IPS-18a (cell line): ENCODE data around the gene RIOK3.
A peak's percentile ranks its signal among the peaks of the same experiment; 100 is the strongest.
"Not testable (repeated sequence)": the region's sequence is repeated elsewhere in the genome, so short reads cannot be mapped to it uniquely, and the experiment has no call there.

Experiments used
- H3K27ac ChIP-seq: one replicate; pipeline ENCODE4 v1.5.1; 2013; ENCODE audit warnings: low read length
- H3K27me3 ChIP-seq: one replicate; pipeline ENCODE4 v1.6.1; 2013; ENCODE audit warnings: mild to moderate bottlenecking, low read length; ENCODE audit not compliant: control insufficient read depth, insufficient read depth
- H3K36me3 ChIP-seq: one replicate; pipeline ENCODE4 v1.6.1; 2013; ENCODE audit warnings: low read depth, low read length; ENCODE audit not compliant: control insufficient read depth
- H3K4me1 ChIP-seq: one replicate; pipeline ENCODE4 v1.6.1; 2013; ENCODE audit warnings: low read depth, low read length; ENCODE audit not compliant: control insufficient read depth
- H3K4me3 ChIP-seq: one replicate; pipeline ENCODE4 v1.5.1; 2013; ENCODE audit warnings: low read length
- H3K9ac ChIP-seq: one replicate; pipeline ENCODE4 v1.6.1; 2013; ENCODE audit warnings: mild to moderate bottlenecking, low read length, moderate library complexity
- H3K9me3 ChIP-seq: one replicate; pipeline ENCODE4 v1.6.1; 2013; ENCODE audit warnings: low read depth, low read length; ENCODE audit not compliant: control insufficient read depth

RIOK3 gene

DNA sequence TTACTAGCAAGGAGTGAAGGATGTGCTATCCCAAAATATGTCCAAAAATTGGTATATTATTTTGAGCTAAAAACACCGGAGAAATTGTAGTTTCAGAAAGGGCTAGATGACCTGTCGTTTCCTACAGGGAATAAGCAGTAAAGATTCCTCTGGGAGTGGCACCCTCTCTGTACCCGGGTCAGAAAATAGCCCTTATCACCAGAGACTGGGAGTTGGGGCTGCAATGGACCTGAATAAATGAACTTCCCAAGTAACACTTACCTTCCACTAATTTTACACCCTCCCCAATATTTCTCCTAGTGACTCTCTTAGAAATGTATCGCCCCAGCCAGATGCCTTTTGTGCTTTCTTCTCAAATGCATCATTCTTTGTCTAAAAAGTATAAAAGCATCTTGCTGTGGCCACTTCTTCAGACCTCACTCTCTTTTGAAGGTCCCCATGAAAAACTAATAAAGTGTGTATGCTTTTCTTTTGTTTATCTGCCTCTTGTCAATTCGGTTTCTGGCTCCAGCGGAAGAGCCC lies 49.5 kb downstream of the RIOK3 start:
- Histone ChIP-seq H3K9me3 (no peaks in the 10 kb centered on the region), H3K4me3 (peak overlapping the region; percentile 69), H3K4me1 (peaks cover 5% of the 10 kb centered on the region), H3K9ac (peak overlapping the region; percentile 59), H3K27me3 (peaks cover 33% of the 10 kb centered on the region), H3K27ac (no peak overlapping the region), H3K36me3 (peaks cover 3% of the 10 kb centered on the region)

DNA sequence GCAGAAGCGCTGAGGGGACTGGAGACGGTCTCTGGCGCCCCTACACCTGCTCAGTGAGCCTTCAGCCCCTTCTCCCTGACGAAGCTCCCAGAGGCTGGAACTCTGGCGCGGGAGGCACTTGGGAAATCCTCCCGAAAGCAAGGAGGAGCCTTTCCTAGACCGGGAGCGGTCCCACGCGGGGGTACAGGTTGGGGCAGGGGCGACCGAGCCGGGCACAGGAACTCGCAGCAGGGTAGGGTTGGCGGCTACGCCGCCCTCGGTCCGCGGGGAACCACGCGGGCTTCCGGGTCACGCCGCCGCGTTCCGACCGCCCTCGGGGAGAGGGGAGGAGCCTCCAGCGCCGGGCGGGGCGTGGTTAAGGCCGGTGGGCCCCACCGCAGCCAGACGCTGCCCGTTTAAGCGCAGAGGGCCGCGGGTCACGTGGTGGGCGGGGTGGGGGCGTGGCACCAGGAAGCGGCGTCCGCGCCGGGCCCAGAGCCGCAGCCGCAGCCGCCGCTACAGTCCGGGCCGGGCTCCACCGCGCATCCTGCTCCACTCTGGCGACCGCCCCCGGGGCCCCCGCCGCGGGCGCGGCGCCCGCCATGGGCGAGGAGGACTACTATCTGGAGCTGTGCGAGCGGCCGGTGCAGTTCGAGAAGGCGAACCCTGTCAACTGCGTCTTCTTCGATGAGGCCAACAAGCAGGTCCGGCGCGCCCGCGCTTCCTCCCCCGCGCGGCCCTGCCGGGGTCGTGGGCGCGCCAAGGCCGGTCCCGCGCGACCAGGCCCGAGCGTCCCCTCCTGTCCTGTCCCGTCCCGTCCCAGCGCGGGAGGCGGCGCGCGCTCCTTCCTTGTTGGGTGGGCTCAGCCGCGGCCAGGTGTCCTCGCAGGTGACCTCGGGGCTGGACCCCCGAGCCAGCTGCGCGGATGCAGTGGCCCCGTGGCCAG lies 50.2 kb downstream of the RIOK3 start, which contains the start of gene RMC1:
Gene RMC1, plus strand, starts transcription at position 474 of the 925 bp plus-strand sequence. Its CDS starts 108 bp downstream, at position 582.
- H3K36me3 ChIP-seq = peaks cover 6% of the 10 kb centered on the region

DNA sequence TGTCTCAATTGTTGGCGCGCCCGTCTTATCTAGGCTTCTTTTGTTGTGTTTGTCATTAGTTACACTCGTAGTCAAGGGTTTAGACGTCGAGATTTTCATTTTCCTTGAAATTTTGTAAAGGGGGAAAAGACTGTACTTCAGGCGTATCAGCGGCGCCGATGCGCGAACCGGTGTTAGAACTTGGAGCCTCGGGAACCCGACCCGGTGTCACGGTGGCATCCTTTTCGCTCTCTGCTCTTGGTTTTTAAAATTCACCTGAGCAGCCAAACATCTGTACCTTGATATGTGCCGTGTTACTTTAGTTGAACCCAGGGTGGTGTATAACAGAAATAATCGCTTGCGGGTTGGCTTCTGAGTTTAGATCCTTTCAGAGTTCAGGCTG lies 50.9 kb downstream of the RIOK3 start:
- Histone ChIP-seq H3K27me3 (peaks cover 33% of the 10 kb centered on the region), H3K27ac (no peak overlapping the region), H3K36me3 (peaks cover 6% of the 10 kb centered on the region), H3K9me3 (no peaks in the 10 kb centered on the region), H3K4me3 (peak overlapping the region; percentile 69), H3K4me1 (peaks cover 5% of the 10 kb centered on the region), H3K9ac (peak overlapping the region; percentile 53)

More for the DNA sequence above, 50.2 kb downstream of the RIOK3 start, which contains the start of gene RMC1:
- Histone ChIP-seq H3K27ac (no peak within 1 kb of the TSS), H3K27me3 (peaks cover 33% of the 10 kb centered on the region), H3K4me3 (peak within 1 kb of the TSS; percentile 69), H3K9me3 (no peaks in the 10 kb centered on the region), H3K4me1 (peaks cover 5% of the 10 kb centered on the region), H3K9ac (peak within 1 kb of the TSS; percentile 59)

DNA sequence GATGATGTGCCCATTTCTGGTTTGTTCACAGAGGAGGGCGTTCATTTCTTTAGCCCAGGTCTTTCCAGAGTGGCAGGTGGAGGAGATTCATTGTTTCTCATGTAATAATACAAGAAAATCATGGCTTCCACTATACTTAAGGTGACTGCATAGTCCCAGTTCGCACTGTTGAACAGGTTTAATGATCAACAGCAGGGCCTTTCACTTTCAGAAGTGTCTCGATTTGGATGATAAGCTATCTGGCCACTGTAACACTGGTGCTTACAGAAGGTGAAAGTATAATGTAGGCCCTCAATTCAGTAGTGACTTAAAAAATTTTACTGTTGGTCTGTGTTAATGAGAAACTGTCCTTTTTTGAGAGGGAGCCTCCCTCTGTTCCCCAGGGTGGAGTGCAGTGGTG lies 51.6 kb downstream of the RIOK3 start:
- peaks cover 6% of the 10 kb centered on the region for H3K36me3 ChIP-seq
- H3K27ac ChIP-seq = no peak overlapping the region
- H3K9me3 ChIP-seq = no peaks in the 10 kb centered on the region
- peaks cover 33% of the 10 kb centered on the region for H3K27me3 ChIP-seq
- peaks cover 5% of the 10 kb centered on the region for H3K4me1 ChIP-seq
- H3K9ac ChIP-seq = no peak overlapping the region
- H3K4me3 ChIP-seq = no peak overlapping the region

DNA sequence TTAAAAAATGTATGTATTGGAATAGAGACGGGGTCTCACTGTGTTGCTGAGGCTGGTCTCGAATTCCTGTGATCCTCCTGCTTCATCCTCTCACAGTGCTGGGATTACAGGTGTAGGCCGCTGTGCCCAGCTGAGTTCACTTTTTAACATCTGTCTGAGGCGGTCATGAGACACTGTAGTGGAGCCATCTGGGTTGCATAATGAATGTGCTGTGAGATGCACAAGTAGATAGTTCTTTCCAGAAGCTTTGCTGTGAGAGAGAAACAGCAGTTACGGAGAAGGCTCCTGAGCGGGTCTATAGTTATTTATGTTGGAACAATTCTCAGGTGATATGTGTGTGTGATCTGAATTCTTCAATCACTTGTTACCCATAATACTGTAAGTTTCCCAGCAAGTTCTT lies 53.3 kb downstream of the RIOK3 start:
- Histone ChIP-seq H3K9me3 (no peaks in the 10 kb centered on the region), H3K36me3 (peaks cover 12% of the 10 kb centered on the region), H3K4me1 (peaks cover 5% of the 10 kb centered on the region), H3K9ac (no peak overlapping the region), H3K4me3 (no peak overlapping the region), H3K27me3 (peaks cover 29% of the 10 kb centered on the region), H3K27ac (no peak overlapping the region)

DNA sequence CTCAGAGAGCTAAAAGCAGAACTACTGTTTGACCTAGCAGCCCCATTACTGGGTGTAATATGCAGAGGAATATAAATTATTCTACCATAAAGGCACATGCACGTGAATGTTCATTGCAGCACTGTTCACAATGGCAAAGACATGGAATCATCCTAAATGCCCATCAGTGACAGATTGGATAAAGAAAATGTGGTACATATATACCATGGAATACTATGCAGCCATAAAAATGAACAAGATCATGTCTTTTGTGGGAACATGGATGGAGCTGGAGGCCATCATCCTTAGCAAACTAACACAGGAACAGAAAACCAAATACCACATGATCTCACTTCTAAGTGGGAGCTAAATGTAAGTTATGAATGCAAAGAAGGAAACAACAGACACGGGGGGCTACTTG lies 57.8 kb downstream of the RIOK3 start:
- not testable (repeated sequence) for H3K4me1 ChIP-seq, H3K9me3 ChIP-seq, H3K4me3 ChIP-seq, H3K27me3 ChIP-seq, H3K9ac ChIP-seq, H3K27ac ChIP-seq
- peaks cover 12% of the 10 kb centered on the region for H3K36me3 ChIP-seq

DNA sequence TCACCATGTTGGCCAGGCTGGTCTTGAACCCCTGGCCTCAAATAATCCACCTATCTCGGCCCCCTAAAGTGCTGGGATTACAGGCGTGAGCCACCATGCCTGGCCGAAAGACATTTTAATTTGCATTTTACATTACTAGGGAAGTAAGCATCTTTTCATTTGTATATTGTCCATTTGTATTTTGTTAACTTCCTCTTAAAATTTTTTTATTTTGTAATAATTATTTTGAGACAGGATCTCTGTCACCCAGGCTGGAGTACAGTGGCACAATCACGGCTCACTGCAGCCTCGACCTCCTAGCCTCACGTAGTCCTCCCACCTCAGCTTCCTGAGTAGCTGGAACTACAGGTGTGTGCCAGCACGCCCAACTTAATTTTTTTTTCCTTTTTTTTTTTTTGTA lies 59.1 kb downstream of the RIOK3 start:
- not testable (repeated sequence) for H3K4me1 ChIP-seq, H3K27me3 ChIP-seq, H3K27ac ChIP-seq, H3K9ac ChIP-seq, H3K4me3 ChIP-seq, H3K9me3 ChIP-seq
- peaks cover 16% of the 10 kb centered on the region for H3K36me3 ChIP-seq

DNA sequence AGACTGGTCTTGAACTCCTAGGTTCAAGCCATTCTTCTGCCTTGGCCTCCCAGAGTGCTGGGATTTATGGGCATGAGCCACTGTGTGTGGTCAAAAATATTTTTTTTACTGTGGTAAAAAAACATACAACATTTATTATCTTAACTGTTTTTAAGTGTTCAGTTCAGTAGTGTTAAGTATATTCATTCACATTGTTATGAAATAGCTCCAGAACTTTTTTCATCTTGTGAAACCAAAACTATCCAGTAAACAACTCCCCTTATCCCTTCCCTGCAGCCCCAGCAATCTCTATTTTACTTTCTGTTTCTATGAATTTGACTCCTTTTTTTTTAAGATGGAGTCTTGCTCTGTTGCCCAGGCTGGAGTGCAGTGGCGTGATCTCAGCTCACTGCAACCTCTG lies 59.6 kb downstream of the RIOK3 start:
- H3K9me3 ChIP-seq = no peaks in the 10 kb centered on the region
- H3K4me1 ChIP-seq = no peaks in the 10 kb centered on the region
- no peak overlapping the region for H3K27ac ChIP-seq
- H3K27me3 ChIP-seq = no peaks in the 10 kb centered on the region
- peaks cover 12% of the 10 kb centered on the region for H3K36me3 ChIP-seq
- no peak overlapping the region for H3K4me3 ChIP-seq
- no peak overlapping the region for H3K9ac ChIP-seq

DNA sequence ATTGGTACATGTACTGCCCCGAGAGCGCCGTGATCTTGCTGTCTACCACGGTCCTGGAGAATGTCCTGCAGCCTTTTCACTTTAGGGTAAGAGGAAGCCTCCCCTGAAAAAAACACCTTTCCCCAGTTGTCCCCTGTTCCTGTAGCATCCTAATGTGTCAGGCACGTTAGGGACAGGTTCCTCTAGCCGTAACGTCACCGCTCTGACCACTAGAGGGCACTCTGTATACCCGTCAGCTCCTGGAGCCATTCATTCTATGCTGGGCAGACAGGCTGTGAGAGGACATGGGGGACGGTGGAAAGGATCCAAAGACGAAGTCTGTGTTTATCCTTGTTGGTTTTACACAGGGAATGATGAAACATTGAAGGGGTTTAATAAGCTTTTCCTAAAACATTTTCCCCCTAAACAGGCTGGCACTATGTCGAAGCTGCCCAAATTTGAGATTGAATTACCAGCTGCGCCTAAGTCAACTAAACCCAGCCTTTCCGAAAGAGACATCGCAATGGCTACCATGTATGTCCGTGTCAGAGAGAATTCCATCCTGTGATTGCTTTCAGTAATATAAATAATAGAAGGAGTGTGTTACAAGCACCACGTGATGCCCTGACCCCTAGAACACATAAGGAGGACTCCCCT lies 62.9 kb downstream of the RIOK3 start:
- no peaks in the 10 kb centered on the region for H3K9me3 ChIP-seq
- no peak overlapping the region for H3K9ac ChIP-seq
- peaks cover 17% of the 10 kb centered on the region for H3K36me3 ChIP-seq
- H3K27me3 ChIP-seq = no peaks in the 10 kb centered on the region
- no peaks in the 10 kb centered on the region for H3K4me1 ChIP-seq
- H3K4me3 ChIP-seq = no peak overlapping the region
- no peak overlapping the region for H3K27ac ChIP-seq

DNA sequence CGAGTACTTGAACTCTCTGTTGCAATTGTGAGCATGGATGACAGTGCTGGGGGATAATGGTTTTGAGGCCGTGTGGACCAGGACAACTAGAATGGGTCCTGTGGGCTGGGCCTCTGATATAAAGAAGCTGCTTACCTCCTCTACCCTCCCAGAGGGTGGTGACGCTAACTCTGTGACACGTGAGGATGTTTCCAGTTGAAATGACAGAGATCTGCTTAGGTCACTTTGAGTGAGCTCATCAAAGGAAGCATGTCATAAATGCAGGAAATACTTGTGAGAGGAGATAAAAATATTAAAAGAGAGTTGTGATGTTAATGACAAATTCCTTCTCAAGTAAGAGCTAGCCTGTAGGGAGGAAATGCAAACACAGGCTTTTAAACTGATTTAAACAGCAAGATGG lies 66.6 kb downstream of the RIOK3 start:
- no peak overlapping the region for H3K4me3 ChIP-seq
- peaks cover 46% of the 10 kb centered on the region for H3K36me3 ChIP-seq
- H3K27me3 ChIP-seq = no peaks in the 10 kb centered on the region

DNA sequence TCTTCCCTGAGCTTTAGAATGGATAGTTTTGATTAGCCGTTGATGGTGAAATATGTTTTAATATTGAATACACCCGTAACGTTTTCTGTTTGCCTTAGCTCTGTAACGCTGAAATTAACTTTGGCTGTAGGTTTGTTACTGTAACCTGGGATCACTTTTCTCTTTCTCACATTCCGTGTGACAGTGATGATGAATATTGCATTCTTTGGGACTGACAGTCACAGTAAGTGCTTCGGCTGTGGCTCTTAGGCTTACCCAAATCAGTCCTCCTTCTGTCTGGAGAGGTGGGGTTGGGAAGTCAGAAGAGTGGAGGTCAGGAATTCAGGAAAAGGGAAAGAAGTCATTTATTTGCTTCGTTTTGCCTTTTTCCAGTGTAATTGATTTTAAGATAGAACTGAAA lies 68.2 kb downstream of the RIOK3 start:
- Histone ChIP-seq H3K27ac (no peak overlapping the region), H3K9ac (no peak overlapping the region), H3K9me3 (no peaks in the 10 kb centered on the region), H3K36me3 (peaks cover 52% of the 10 kb centered on the region), H3K4me3 (no peak overlapping the region), H3K4me1 (no peaks in the 10 kb centered on the region), H3K27me3 (no peaks in the 10 kb centered on the region)

More for the DNA sequence above, 66.6 kb downstream of the RIOK3 start:
- Histone ChIP-seq H3K27ac (no peak overlapping the region), H3K4me1 (no peaks in the 10 kb centered on the region), H3K9me3 (no peaks in the 10 kb centered on the region), H3K9ac (no peak overlapping the region)
